HCT116 (cell line): ENCODE data around the gene CNKSR1. TPM values are rescaled to one million over a fixed set of nuclear protein-coding genes. Genes with fewer than 3 reads are reported as not detected.

Experiments
- ATAC-seq: fragments of 200-7000 bp; cut with Tn5 transposase; 2 replicates; pipeline ENCODE4 v1.9.1; 2020; ENCODE audit warnings: mild to moderate bottlenecking, moderate library complexity
- BruUV-seq: library from RNA; stranded (reverse); fragments of 400-500 nt; replicated peaks from 2 replicates; lab custom pipeline; 2021; lab: Mats Ljungman, UMichigan
- CTCF ChIA-PET: fragments of 300-600 bp; sonication (Branson Sonifier 250); formaldehyde crosslinking; loops from one replicate; lab custom pipeline; 2021; ENCODE audit warnings: antibody characterized with exemption; lab: Charles Lee
- POLR2A ChIA-PET: fragments of 300-600, 350-600 bp; sonication (Branson Sonifier 250); formaldehyde crosslinking; loops from one replicate; lab custom pipeline; 2021; ENCODE audit warnings: antibody characterized with exemption; lab: Charles Lee
- RAD21 ChIA-PET, 2 experiments: fragments of 300-600 bp; sonication (Branson Sonifier 250); formaldehyde crosslinking; loops; one replicate each; lab custom pipeline; 2023; ENCODE audit warnings: low total read pairs in 2 of 2; ENCODE audit not compliant: uncharacterized antibody in 2 of 2, unreplicated experiment in 2 of 2, low non-redundant PET in 1 of 2; lab: Charles Lee
- DNase-seq: peaks from one replicate; pipeline ENCODE4 v3.0.0-alpha.2; 2010; ENCODE audit warnings: low read depth, low spot score
- H2AFZ ChIP-seq: fragments of 200-600 bp; shearing (Covaris generic), sonication (generic); 2 replicates; pipeline ENCODE4 v1.6.1; 2017; ENCODE audit warnings: low read depth, mixed run types, mixed read lengths, antibody characterized with exemption, low read length; ENCODE audit not compliant: poor library complexity, severe bottlenecking
- H3K27ac ChIP-seq: 2 replicates; pipeline ENCODE4 v1.5.1; 2012; ENCODE audit warnings: low read depth, low read length
- H3K27me3 ChIP-seq: fragments of 200-600 bp; sonication (generic); 2 replicates; pipeline ENCODE4 v1.6.1; 2016; ENCODE audit warnings: mixed run types, low read length, mixed read lengths; ENCODE audit not compliant: insufficient read depth
- H3K36me3 ChIP-seq, 2 experiments: fragments of 200-500 bp in 1 of 2; fragments of 200-600 bp in 1 of 2; sonication (Bioruptor generic) in 1 of 2; sonication (generic) in 1 of 2; 2 replicates each; pipeline versions ENCODE4 v1.5.1 to v1.6.1; 2014 to 2016; ENCODE audit warnings: low read length in 2 of 2, inconsistent platforms in 1 of 2, mixed read lengths in 1 of 2, mixed run types in 1 of 2; ENCODE audit not compliant: insufficient read depth in 2 of 2, control insufficient read depth in 1 of 2
- H3K4me1 ChIP-seq, 2 experiments: fragments of 200-600 bp in 1 of 2; sonication (generic) in 1 of 2; 2 replicates each; pipeline versions ENCODE4 v1.5.1 to v1.6.1; 2012 to 2017; ENCODE audit warnings: low read length in 2 of 2, inconsistent platforms in 1 of 2, mild to moderate bottlenecking in 1 of 2, mixed read lengths in 1 of 2, mixed run types in 1 of 2, moderate library complexity in 1 of 2; ENCODE audit not compliant: insufficient read depth in 2 of 2, control insufficient read depth in 1 of 2
- H3K4me2 ChIP-seq: fragments of 200-600 bp; sonication (generic); 2 replicates; pipeline ENCODE4 v1.6.1; 2017; ENCODE audit warnings: mixed run types, low read length, mixed read lengths
- H3K4me3 ChIP-seq, 2 experiments: fragments of 200-600 bp in 1 of 2; sonication (generic) in 1 of 2; replicated peaks in 1 of 2; 2 replicates each; pipeline ENCODE4 v1.5.1; 2011 to 2016; ENCODE audit warnings: low read length in 2 of 2, control low read depth in 1 of 2, low read depth in 1 of 2, mild to moderate bottlenecking in 1 of 2, mixed read lengths in 1 of 2, mixed run types in 1 of 2
- H3K79me2 ChIP-seq: fragments of 200-600 bp; sonication (generic); 2 replicates; pipeline ENCODE4 v1.6.1; 2017; ENCODE audit warnings: mild to moderate bottlenecking, mixed run types, low read length, moderate library complexity, mixed read lengths; ENCODE audit not compliant: insufficient read depth
- H3K9ac ChIP-seq: fragments of 200-600 bp; sonication (generic); 2 replicates; pipeline ENCODE4 v1.6.1; 2016; ENCODE audit warnings: low read length, mixed read lengths
- H3K9me2 ChIP-seq: fragments of 200-600 bp; sonication (generic), shearing (Covaris generic); 2 replicates; pipeline ENCODE4 v1.6.1; 2017; ENCODE audit warnings: mixed run types, mild to moderate bottlenecking, moderate library complexity; ENCODE audit not compliant: insufficient read depth
- H3K9me3 ChIP-seq, 2 experiments: fragments of 200-500 bp in 1 of 2; fragments of 200-600 bp in 1 of 2; sonication (Bioruptor generic) in 1 of 2; sonication (generic) in 1 of 2; 2 replicates each; pipeline ENCODE4 v1.6.1; 2014 to 2017; ENCODE audit warnings: low read length in 2 of 2, mixed read lengths in 2 of 2, inconsistent platforms in 1 of 2, low read depth in 1 of 2, mild to moderate bottlenecking in 1 of 2, mixed run types in 1 of 2, moderate library complexity in 1 of 2; ENCODE audit not compliant: control insufficient read depth in 1 of 2, insufficient read depth in 1 of 2
- H4K20me1 ChIP-seq: fragments of 200-600 bp; sonication (generic), shearing (Covaris generic); 2 replicates; pipeline ENCODE4 v1.6.1; 2017; ENCODE audit warnings: mixed run types, mild to moderate bottlenecking, moderate library complexity; ENCODE audit not compliant: insufficient read depth
- ATF3 ChIP-seq: IDR thresholded peaks from 2 replicates; pipeline ENCODE4 v1.6.1; 2012
- EZH2 ChIP-seq: fragments of 200-600 bp; sonication (generic); IDR thresholded peaks from 2 replicates; pipeline ENCODE4 v1.6.1; 2017; ENCODE audit warnings: antibody characterized with exemption, mixed run types
- POLR2A ChIP-seq: IDR thresholded peaks from 2 replicates; pipeline ENCODE4 v1.7.0; 2011; ENCODE audit warnings: borderline replicate concordance; ENCODE audit not compliant: insufficient read depth, insufficient read length; ENCODE audit errors: extremely low read depth
- RAD21 ChIP-seq: IDR thresholded peaks from 2 replicates; pipeline ENCODE4 v1.6.1; 2012; ENCODE audit warnings: low read depth, mild to moderate bottlenecking
- REST ChIP-seq: IDR thresholded peaks from 2 replicates; pipeline ENCODE4 v1.6.1; 2012; ENCODE audit warnings: low read depth
- SIN3A ChIP-seq: IDR thresholded peaks from 2 replicates; pipeline ENCODE4 v1.6.1; 2012; ENCODE audit warnings: low read depth
- TCF7L2 ChIP-seq: IDR thresholded peaks from 2 replicates; pipeline ENCODE4 v1.7.0; 2011; ENCODE audit warnings: borderline replicate concordance, inconsistent platforms; ENCODE audit not compliant: insufficient read depth, insufficient read length; ENCODE audit errors: extremely low read depth
- intact Hi-C: fragments of 100-400 bp; cut with micrococcal nuclease; formaldehyde crosslinking; loops from 2 replicates; pipeline ENCODE4 v1.10.0; 2022
- total RNA-seq: library from RNA; stranded (reverse); gene quantifications from one replicate; pipeline ENCODE4 v1.2.1, GENCODE V29; 2021; ENCODE audit not compliant: unreplicated experiment
- TF ChIP-seq, protein P1 (sequence below), 3 experiments: fragments of 200-600 bp in 1 of 3; sonication (generic) in 1 of 3; IDR thresholded peaks in 2 of 3; conservative IDR thresholded peaks in 1 of 3; 2 replicates each; pipeline ENCODE4 v1.5.1; 2012 to 2017; ENCODE audit warnings: low read depth in 2 of 3, low read length in 2 of 3, antibody characterized with exemption in 1 of 3, borderline replicate concordance in 1 of 3, control low read depth in 1 of 3, mild to moderate bottlenecking in 1 of 3, mixed read lengths in 1 of 3, mixed run types in 1 of 3, moderate library complexity in 1 of 3; ENCODE audit not compliant: insufficient read depth in 1 of 3

The CNKSR1 gene
- total RNA-seq, 1 experiment from 2014 or later = 26.6 TPM

- TF ChIP-seq SIN3A (no peak), TCF7L2 (no peak), POLR2A (no peak), ATF3 (no peak), EZH2 (no peak)
Observed at GRCh38 chr1:26191739-26192138, 14.4 kb downstream of the CNKSR1 start (continued).

GRCh38 chr1:26195805-26196204 is 18.5 kb downstream of the CNKSR1 start:
- RAD21 ChIA-PET = no interaction called here
- BruUV-seq = no TSS peak

GRCh38 chr1:26197301-26197700 is 20.0 kb downstream of the CNKSR1 start:
- Histone ChIP-seq H3K79me2 (no peaks in the 10 kb centered on the region), H3K4me1 (peaks cover 2 to 4% of the 10 kb centered on the region in 2 experiments; a peak in 1 of 4 replicates), H3K4me2 (no peak overlapping the region), H3K9ac (no peak overlapping the region), H3K9me2 (no peaks in the 10 kb centered on the region)
- RAD21 ChIA-PET = no interaction called here
- BruUV-seq = no TSS peak
- TF ChIP-seq REST = no peak
- TF ChIP-seq, protein P1, sequence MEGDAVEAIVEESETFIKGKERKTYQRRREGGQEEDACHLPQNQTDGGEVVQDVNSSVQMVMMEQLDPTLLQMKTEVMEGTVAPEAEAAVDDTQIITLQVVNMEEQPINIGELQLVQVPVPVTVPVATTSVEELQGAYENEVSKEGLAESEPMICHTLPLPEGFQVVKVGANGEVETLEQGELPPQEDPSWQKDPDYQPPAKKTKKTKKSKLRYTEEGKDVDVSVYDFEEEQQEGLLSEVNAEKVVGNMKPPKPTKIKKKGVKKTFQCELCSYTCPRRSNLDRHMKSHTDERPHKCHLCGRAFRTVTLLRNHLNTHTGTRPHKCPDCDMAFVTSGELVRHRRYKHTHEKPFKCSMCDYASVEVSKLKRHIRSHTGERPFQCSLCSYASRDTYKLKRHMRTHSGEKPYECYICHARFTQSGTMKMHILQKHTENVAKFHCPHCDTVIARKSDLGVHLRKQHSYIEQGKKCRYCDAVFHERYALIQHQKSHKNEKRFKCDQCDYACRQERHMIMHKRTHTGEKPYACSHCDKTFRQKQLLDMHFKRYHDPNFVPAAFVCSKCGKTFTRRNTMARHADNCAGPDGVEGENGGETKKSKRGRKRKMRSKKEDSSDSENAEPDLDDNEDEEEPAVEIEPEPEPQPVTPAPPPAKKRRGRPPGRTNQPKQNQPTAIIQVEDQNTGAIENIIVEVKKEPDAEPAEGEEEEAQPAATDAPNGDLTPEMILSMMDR (IDR thresholded peaks at IDR 0.05 in 2 of 3, conservative IDR thresholded peaks at IDR 0.05 in 1 of 3; ENCODE audit: borderline replicate concordance in 1 of 3, insufficient read depth in 1 of 3, low read depth in 2 of 3, low read length in 2 of 3) = no peak
- TF ChIP-seq RAD21 = no peak
- TF ChIP-seq, all 23 proteins: peak for 0
- H4K20me1 ChIP-seq = no peaks in the 10 kb centered on the region
- intact Hi-C loops = no loop called here
- no peaks in the 10 kb centered on the region for H3K9me3 ChIP-seq
- H3K27ac ChIP-seq = no peak overlapping the region
- H3K27me3 ChIP-seq = no peaks in the 10 kb centered on the region
- POLR2A ChIA-PET = no interaction called here
- ATAC-seq = no peak
- no peaks in the 10 kb centered on the region for H3K36me3 ChIP-seq
- H3K4me3 ChIP-seq = no peak overlapping the region
- DNase-seq = no peak
- H2AFZ ChIP-seq = no peak overlapping the region
- CTCF ChIA-PET = no interaction called here

More at GRCh38 chr1:26195805-26196204, 18.5 kb downstream of the CNKSR1 start:
- H3K27me3 ChIP-seq = no peaks in the 10 kb centered on the region
- no peaks in the 10 kb centered on the region for H3K79me2 ChIP-seq
- ATAC-seq (no peak), DNase-seq (no peak)
- no peaks in the 10 kb centered on the region for H3K9me2 ChIP-seq
- no peaks in the 10 kb centered on the region for H3K9me3 ChIP-seq
- no peak overlapping the region for H3K9ac ChIP-seq
- ChIA-PET POLR2A (no interaction called here), CTCF (no interaction called here)
- TF ChIP-seq POLR2A (no peak), ATF3 (no peak)
- peaks cover 0 to under 1% of the 10 kb centered on the region in 2 experiments; a peak in 1 of 4 replicates for H3K4me1 ChIP-seq
- no peaks in the 10 kb centered on the region for H4K20me1 ChIP-seq
- no peak overlapping the region for H3K4me2 ChIP-seq
- H2AFZ ChIP-seq = no peak overlapping the region
- H3K27ac ChIP-seq = no peak overlapping the region
- intact Hi-C loops = no loop called here
- no peaks in the 10 kb centered on the region for H3K36me3 ChIP-seq
- no peak overlapping the region for H3K4me3 ChIP-seq
